GM19193 (cell line): Measurements from ENCODE around the gene FAM170B.

Experiments
- POLR2A ChIP-seq: IDR thresholded peaks from 4 replicates; pipeline ENCODE4 v1.6.1; 2011; ENCODE audit not compliant: insufficient read depth, insufficient read length; ENCODE audit errors: extremely low read depth

FAM170B gene

DNA sequence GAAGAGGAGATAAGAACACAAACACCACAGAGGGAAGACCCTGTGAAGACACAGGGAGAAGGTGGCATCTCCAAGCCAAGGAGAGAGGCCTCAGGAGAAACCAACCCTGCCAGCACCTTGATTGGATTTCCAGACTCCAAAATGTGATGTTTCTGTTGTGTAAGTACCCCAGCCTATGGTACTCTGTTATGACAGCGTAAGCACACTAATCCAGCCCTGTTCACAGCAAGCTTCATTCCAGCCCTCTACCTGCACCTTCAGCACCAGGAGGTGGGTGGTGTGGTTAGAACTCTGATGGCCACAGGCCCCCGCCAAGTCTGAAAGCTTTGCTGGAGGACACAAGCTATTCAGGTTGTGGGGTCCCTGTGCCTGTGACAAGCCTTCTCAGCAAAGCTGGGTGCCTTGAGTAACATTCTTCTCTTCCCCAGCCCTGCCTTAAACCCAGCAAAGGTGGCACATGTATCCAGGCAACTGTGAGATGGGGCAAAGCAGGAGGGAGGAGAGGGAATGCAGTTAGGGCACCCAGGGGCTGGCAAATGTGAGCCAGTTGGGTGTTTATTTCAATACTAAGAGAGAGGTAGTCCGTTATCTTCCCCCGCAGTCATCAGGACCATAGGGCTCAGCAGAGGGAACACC lies 23.0 kb downstream of the FAM170B start:
- TF ChIP-seq POLR2A: no peak

DNA sequence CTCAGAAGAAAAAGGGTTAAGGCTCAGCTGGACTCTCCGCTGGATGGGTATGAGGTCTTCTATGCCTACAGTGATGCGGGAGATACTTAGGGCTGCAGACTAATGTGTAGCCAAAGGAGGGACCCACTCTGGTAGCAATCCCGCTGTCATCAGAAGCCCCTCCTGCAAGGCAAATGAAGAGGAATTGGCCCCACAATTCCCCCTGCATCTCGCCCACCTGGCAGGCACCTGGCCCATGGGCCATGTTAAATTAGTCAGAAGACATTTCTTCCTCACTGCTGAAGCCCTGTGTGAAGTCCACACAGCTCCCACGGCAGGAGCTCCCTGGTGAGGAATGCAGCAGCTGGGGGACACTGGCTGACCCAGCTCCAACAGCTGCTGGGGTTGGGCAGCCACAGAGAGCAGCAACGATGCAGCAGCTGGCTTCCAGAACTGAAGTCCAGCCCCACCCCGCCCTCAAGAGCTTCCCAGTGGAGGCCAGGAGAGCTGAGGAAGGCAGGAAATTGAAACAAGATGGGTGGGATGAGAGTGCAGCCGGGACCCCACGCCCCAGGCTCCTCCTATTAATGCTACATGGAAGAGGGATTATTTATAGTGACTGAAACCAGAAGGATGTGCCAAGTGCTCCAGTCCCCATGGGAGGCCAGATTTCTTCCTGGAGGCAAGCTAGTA lies 24.0 kb downstream of the FAM170B start:
- no peak for TF ChIP-seq POLR2A

DNA sequence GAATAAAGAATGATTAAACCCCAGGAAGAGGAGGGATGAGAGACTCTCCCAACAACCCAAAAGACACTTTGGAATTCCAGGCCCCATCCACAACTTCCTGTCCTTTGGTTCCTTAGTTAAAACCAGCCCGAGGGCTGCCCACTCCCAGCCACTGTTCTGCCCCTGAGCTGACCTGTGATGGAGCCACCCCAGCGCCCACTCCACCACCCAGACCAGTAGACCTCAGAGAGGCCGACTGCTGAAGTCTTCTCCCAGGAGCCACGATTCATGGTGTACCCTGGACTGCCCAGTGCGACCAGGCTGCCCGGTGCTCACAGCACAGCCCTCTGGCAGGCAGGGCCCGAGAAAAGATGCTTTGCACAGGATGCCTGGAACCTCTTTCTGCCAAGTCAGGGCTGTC lies 25.2 kb downstream of the FAM170B start:
- TF ChIP-seq POLR2A: no peak

GRCh38 chr10:49107887-49108267 lies 25.9 kb downstream of the FAM170B start:
- no peak for TF ChIP-seq POLR2A

DNA sequence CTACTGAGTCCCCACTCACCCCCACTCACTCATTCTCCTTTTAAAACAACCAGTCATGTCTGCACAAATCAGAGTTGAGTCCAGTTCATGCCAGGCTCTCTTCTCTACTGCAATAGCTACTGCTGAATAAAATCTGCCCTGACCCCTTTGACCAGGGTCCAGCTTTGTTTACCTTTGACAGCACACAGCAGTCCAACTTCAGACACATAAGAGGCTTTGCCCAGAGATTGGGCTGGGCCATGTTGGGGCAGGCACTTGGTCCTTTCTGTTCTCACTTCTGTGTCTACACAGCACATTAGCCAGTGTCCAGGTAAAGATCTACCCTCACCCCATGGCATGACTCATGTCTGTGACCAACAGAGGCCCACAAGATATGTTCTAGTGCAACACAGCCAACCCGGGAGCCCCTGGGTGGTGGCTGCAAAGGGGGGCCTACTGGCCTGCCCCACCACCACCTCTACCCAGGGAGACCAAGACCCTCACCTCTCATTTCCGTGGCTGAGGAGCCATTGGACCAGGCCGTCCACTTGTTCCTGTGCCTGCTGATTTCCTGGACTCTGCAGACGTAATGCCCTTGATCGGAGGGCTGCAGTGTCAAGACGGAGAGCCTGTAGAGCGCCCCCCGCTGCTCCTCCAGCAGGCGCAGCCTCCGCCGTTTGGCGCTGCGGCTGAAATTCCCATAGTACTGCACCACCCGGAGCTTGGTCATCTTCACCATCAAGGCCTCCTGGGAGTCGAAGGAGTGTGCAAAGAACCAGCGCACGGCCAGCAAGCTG lies 26.5 kb downstream of the FAM170B start:
- TF ChIP-seq POLR2A: no peak

- no peak for TF ChIP-seq POLR2A
Measured at GRCh38 chr10:49106451-49106850, 27.4 kb downstream of the FAM170B start.

GRCh38 chr10:49105076-49105475 lies 28.7 kb downstream of the FAM170B start:
- no peak for TF ChIP-seq POLR2A

DNA sequence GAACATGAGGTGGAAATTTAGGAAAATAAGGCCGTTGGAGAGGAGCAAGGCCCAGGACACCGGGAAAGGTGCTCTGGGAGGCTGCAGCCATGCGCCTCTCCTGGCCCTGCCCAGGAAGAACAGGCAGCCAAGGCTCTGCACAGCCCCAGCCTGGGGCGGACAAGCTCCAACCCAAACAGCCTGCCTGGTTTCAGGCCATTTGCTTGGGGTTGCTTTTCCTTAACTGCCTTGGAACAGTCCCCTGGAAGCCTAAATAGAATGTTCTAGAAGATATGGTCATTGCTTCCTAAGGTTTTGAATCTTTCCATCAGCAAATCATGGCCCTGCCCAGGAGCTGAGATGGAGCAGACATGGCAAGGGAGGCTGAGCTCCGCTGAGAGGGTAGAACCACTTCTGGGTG lies 29.5 kb downstream of the FAM170B start:
- no peak for TF ChIP-seq POLR2A

GRCh38 chr10:49103761-49104160 lies 30.1 kb downstream of the FAM170B start:
- no peak for TF ChIP-seq POLR2A

DNA sequence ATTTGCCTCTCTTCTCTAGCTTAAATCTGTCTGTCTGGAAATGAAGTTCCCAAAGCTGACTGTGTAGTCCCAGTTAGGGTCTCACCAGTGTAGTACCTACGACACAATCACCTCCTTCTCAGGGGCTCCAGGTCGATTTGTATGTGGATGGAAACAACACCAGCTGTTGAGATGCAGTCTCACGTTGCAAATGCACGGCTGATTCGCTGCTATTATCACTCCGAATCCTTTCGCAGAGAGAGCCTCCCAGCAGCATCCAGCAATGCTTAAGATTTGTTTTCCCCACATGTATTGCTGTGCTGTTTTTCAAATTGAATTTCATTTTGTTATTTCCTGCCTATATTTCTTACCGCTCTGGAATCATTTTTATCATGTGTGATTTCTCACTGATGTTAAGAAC lies 34.8 kb downstream of the FAM170B start:
- no peak for TF ChIP-seq POLR2A

GRCh38 chr10:49096890-49097445 lies 36.9 kb downstream of the FAM170B start:
- TF ChIP-seq POLR2A: no peak

- TF ChIP-seq POLR2A: no peak
Measured at GRCh38 chr10:49094646-49095045, 39.2 kb downstream of the FAM170B start.

- TF ChIP-seq POLR2A: no peak
Measured at GRCh38 chr10:49093922-49094321, 39.9 kb downstream of the FAM170B start.

GRCh38 chr10:49092477-49092876 lies 41.3 kb downstream of the FAM170B start:
- TF ChIP-seq POLR2A: no peak

- no peak for TF ChIP-seq POLR2A
Measured at GRCh38 chr10:49091450-49092210, 42.2 kb downstream of the FAM170B start.
